GM23338 (cell line): ENCODE measurements around the gene FAM81A. TPM values are rescaled to one million over a fixed set of nuclear protein-coding genes. Genes with fewer than 3 reads are reported as not detected.

Experiments
- ATAC-seq: fragments of 200-7000 bp; cut with Tn5 transposase; 3 replicates; pipeline ENCODE4 v1.9.1; 2020
- DNase-seq: peaks from one replicate; pipeline ENCODE4 v3.0.0-alpha.2; 2015; ENCODE audit warnings: low spot score
- H2AFZ ChIP-seq: fragments of 200-600 bp; sonication (generic); 2 replicates; pipeline ENCODE4 v1.8.0; 2016; ENCODE audit warnings: antibody characterized with exemption, mild to moderate bottlenecking, moderate library complexity
- H3F3A ChIP-seq: fragments of 200-600 bp; sonication (generic); replicated peaks from 2 replicates; pipeline ENCODE4 v1.8.0; 2017; ENCODE audit warnings: antibody characterized with exemption, mixed run types, low read depth
- H3K27ac ChIP-seq: fragments of 200-600 bp; sonication (generic); 2 replicates; pipeline ENCODE4 v1.6.1; 2016; ENCODE audit warnings: low read depth
- H3K27me3 ChIP-seq: fragments of 200-600 bp; sonication (generic); 2 replicates; pipeline ENCODE4 v1.8.0; 2016; ENCODE audit warnings: mild to moderate bottlenecking, mixed run types, moderate library complexity; ENCODE audit not compliant: insufficient read depth
- H3K36me3 ChIP-seq: fragments of 200-600 bp; sonication (generic); 2 replicates; pipeline ENCODE4 v1.8.0; 2016; ENCODE audit warnings: mild to moderate bottlenecking; ENCODE audit not compliant: insufficient read depth
- H3K4me1 ChIP-seq: fragments of 200-600 bp; sonication (generic); 2 replicates; pipeline ENCODE4 v1.8.0; 2016; ENCODE audit warnings: mild to moderate bottlenecking, moderate library complexity; ENCODE audit not compliant: insufficient read depth
- H3K4me2 ChIP-seq: fragments of 200-600 bp; sonication (generic); 2 replicates; pipeline ENCODE4 v1.7.1; 2017; ENCODE audit warnings: mixed run types
- H3K4me3 ChIP-seq: fragments of 200-600 bp; sonication (generic); 2 replicates; pipeline ENCODE4 v1.6.1; 2016; ENCODE audit warnings: mixed run types
- H3K79me2 ChIP-seq: fragments of 200-600 bp; sonication (generic); replicated peaks from 2 replicates; pipeline ENCODE4 v1.8.0; 2017; ENCODE audit warnings: mild to moderate bottlenecking; ENCODE audit not compliant: insufficient read depth
- H3K9me2 ChIP-seq: fragments of 200-600 bp; sonication (generic); 2 replicates; pipeline ENCODE4 v1.8.0; 2017; ENCODE audit not compliant: insufficient read depth
- H4K20me1 ChIP-seq: fragments of 200-600 bp; sonication (generic); replicated peaks from 2 replicates; pipeline ENCODE4 v1.8.0; 2017; ENCODE audit warnings: mild to moderate bottlenecking; ENCODE audit not compliant: insufficient read depth
- H3K27ac Mint-ChIP-seq: 2 replicates; pipeline ENCODE4 v1.8.0; 2020; ENCODE audit warnings: inconsistent platforms, mild to moderate bottlenecking, moderate library complexity, mixed read lengths
- H3K27me3 Mint-ChIP-seq: 3 replicates; pipeline ENCODE4 v1.8.0; 2022; ENCODE audit warnings: low read depth, mild to moderate bottlenecking, moderate library complexity, mixed read lengths, inconsistent platforms; ENCODE audit not compliant: insufficient read depth, poor library complexity
- H3K36me3 Mint-ChIP-seq: 3 replicates; pipeline ENCODE4 v1.8.0; 2021; ENCODE audit warnings: low read depth, mild to moderate bottlenecking, inconsistent platforms, moderate library complexity, mixed read lengths
- H3K4me1 Mint-ChIP-seq: 3 replicates; pipeline ENCODE4 v1.8.0; 2020; ENCODE audit warnings: mild to moderate bottlenecking, inconsistent platforms, mixed read lengths
- H3K4me3 Mint-ChIP-seq: 3 replicates; pipeline ENCODE4 v1.8.0; 2021; ENCODE audit warnings: moderate library complexity, mild to moderate bottlenecking, inconsistent platforms, mixed read lengths
- H3K9me3 Mint-ChIP-seq: 3 replicates; pipeline ENCODE4 v1.8.0; 2020; ENCODE audit warnings: moderate library complexity, mild to moderate bottlenecking, inconsistent platforms, mixed read lengths
- CTCF ChIP-seq, 2 experiments: fragments of 200-600 bp in 1 of 2; sonication (generic) in 1 of 2; conservative IDR thresholded peaks; 2 replicates each; pipeline versions ENCODE4 v1.5.1 to v1.6.1; 2016 to 2017; ENCODE audit warnings: antibody characterized with exemption in 2 of 2, low read depth in 2 of 2, mild to moderate bottlenecking in 2 of 2, moderate library complexity in 1 of 2
- EZH2 ChIP-seq: fragments of 200-600 bp; sonication (generic); IDR thresholded peaks from one replicate; pipeline ENCODE4 v1.8.0; 2017; ENCODE audit warnings: antibody characterized with exemption, mild to moderate bottlenecking, low read depth; ENCODE audit not compliant: unreplicated experiment
- JUNB ChIP-seq: IDR thresholded peaks from one replicate; pipeline ENCODE4 v1.6.1; 2016; ENCODE audit warnings: antibody characterized with exemption; ENCODE audit not compliant: unreplicated experiment
- REST ChIP-seq: IDR thresholded peaks from one replicate; pipeline ENCODE4 v1.6.1; 2018; ENCODE audit warnings: antibody characterized with exemption; ENCODE audit not compliant: unreplicated experiment
- STAT1 ChIP-seq: IDR thresholded peaks from one replicate; pipeline ENCODE4 v1.6.1; 2016; ENCODE audit warnings: antibody characterized with exemption; ENCODE audit not compliant: unreplicated experiment
- ZNF114 ChIP-seq: fragments of 250-450 bp; sonication (Bioruptor Pico); IDR thresholded peaks from 2 replicates; pipeline ENCODE4 v1.5.0; 2020; ENCODE audit warnings: mild to moderate bottlenecking, moderate library complexity
- polyA plus RNA-seq: library from polyadenylated mRNA; unstranded; fragments of >200 nt; fragmentation: Nextera tagmentation; extraction: Ambion mirVana; gene quantifications from 2 replicates; pipeline ENCODE4 v1.2.1, GENCODE V29; 2016
- total RNA-seq: library from RNA; depleted of rRNA; stranded (reverse); fragments of >200 nt; shearing (Covaris generic); gene quantifications from 2 replicates; pipeline ENCODE4 v1.2.3, GENCODE V29; 2014
- TF ChIP-seq, protein P1 (sequence below): fragments of 250-450 bp; sonication (Bioruptor Pico); IDR thresholded peaks from 2 replicates; pipeline ENCODE4 v1.5.0; 2020; ENCODE audit warnings: mild to moderate bottlenecking, moderate library complexity

The FAM81A gene
- total and polyA plus RNA-seq, 2 experiments from 2014 or later = 0.73 to 4.1 TPM

- no peaks in the 10 kb centered on the region for H3K36me3 Mint-ChIP-seq
- Histone ChIP-seq H3K27ac (no peak overlapping the region), H3K9me2 (peaks cover 6% of the 10 kb centered on the region; the same call in 1 of the 2 replicates), H3K4me2 (peak overlapping the region; percentile 99), H4K20me1 (no peaks in the 10 kb centered on the region), H3F3A (peaks cover 12% of the 10 kb centered on the region; the same call in 1 of the 2 replicates), H3K36me3 (no peaks in the 10 kb centered on the region), H3K4me3 (peak overlapping the region; percentile 86), H3K4me1 (peaks cover 8% of the 10 kb centered on the region), H3K27me3 (peaks cover 72% of the 10 kb centered on the region), H3K79me2 (no peaks in the 10 kb centered on the region), H2AFZ (peak overlapping the region; percentile 99)
- H3K9me3 Mint-ChIP-seq = no peaks in the 10 kb centered on the region
- peak overlapping the region; percentile 86 for H3K4me3 Mint-ChIP-seq
- no peak overlapping the region for H3K27ac Mint-ChIP-seq
- DNase-seq (peak; percentile 24), ATAC-seq (peak; percentile 43)
- peaks cover 53% of the 10 kb centered on the region for H3K27me3 Mint-ChIP-seq
- H3K4me1 Mint-ChIP-seq = peaks cover 6% of the 10 kb centered on the region
- TF ChIP-seq STAT1 = no peak
- TF ChIP-seq EZH2 = peak; percentile 45
Measured at GRCh38 chr15:59437142-59437816, 707 bp upstream of the FAM81A start.

DNA sequence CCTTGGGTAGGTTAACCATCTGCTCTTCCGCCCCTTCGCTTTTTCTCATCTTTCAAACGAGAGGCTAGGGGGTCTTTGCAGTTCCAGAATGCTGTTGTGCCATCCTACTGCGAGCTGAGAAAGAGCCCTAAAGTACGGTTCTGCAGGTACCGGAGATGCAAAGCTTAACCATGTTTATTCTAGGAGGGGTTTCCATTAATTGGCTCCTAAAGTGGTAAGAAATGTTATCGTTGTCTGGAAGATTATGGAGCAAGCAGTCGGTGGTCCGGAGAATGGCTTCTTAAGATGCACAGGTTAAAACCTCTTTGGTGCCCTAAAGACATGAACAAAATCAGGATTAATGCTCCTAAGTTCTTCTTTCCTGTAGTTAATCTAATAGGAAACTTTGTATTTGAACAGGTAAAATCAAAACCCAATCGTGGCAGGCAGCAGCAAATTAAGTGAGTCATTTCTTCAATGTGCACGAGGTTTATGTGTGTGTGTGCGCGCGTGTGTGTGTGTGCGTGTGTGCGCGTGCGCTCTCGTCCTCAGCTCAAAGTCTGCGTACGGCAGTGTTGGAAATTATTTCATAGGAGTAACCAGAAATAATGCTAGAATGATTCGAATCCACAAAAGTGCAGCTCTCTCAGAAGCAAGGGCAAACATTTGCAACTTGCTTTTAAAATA lies 772 bp downstream of the FAM81A start:
- Histone ChIP-seq H3F3A (peaks cover 12% of the 10 kb centered on the region; the same call in 1 of the 2 replicates), H4K20me1 (no peaks in the 10 kb centered on the region; the same call in 1 of the 2 replicates), H3K36me3 (no peaks in the 10 kb centered on the region), H3K27ac (no peak overlapping the region), H3K4me3 (peak overlapping the region; percentile 76), H3K9me2 (peaks cover 6% of the 10 kb centered on the region; the same call in 1 of the 2 replicates), H3K79me2 (no peaks in the 10 kb centered on the region), H3K4me2 (peak overlapping the region; percentile 95), H2AFZ (peak overlapping the region; percentile 96), H3K4me1 (peaks cover 8% of the 10 kb centered on the region), H3K27me3 (peaks cover 69% of the 10 kb centered on the region)
- Mint-ChIP-seq H3K27ac (no peak overlapping the region), H3K36me3 (no peaks in the 10 kb centered on the region), H3K4me1 (peaks cover 8% of the 10 kb centered on the region), H3K27me3 (peaks cover 55% of the 10 kb centered on the region), H3K4me3 (peak overlapping the region; percentile 77), H3K9me3 (no peaks in the 10 kb centered on the region; the same call in 2 of the 3 replicates)
- ATAC-seq = no peak
- DNase-seq = no peak
- TF ChIP-seq JUNB = no peak
- TF ChIP-seq STAT1 = no peak
- no peak for TF ChIP-seq EZH2
- no peak for TF ChIP-seq CTCF (conservative IDR thresholded peaks at IDR 0.05; ENCODE audit: low read depth in 2 of 2)
- TF ChIP-seq REST = no peak
- TF ChIP-seq, protein P1, sequence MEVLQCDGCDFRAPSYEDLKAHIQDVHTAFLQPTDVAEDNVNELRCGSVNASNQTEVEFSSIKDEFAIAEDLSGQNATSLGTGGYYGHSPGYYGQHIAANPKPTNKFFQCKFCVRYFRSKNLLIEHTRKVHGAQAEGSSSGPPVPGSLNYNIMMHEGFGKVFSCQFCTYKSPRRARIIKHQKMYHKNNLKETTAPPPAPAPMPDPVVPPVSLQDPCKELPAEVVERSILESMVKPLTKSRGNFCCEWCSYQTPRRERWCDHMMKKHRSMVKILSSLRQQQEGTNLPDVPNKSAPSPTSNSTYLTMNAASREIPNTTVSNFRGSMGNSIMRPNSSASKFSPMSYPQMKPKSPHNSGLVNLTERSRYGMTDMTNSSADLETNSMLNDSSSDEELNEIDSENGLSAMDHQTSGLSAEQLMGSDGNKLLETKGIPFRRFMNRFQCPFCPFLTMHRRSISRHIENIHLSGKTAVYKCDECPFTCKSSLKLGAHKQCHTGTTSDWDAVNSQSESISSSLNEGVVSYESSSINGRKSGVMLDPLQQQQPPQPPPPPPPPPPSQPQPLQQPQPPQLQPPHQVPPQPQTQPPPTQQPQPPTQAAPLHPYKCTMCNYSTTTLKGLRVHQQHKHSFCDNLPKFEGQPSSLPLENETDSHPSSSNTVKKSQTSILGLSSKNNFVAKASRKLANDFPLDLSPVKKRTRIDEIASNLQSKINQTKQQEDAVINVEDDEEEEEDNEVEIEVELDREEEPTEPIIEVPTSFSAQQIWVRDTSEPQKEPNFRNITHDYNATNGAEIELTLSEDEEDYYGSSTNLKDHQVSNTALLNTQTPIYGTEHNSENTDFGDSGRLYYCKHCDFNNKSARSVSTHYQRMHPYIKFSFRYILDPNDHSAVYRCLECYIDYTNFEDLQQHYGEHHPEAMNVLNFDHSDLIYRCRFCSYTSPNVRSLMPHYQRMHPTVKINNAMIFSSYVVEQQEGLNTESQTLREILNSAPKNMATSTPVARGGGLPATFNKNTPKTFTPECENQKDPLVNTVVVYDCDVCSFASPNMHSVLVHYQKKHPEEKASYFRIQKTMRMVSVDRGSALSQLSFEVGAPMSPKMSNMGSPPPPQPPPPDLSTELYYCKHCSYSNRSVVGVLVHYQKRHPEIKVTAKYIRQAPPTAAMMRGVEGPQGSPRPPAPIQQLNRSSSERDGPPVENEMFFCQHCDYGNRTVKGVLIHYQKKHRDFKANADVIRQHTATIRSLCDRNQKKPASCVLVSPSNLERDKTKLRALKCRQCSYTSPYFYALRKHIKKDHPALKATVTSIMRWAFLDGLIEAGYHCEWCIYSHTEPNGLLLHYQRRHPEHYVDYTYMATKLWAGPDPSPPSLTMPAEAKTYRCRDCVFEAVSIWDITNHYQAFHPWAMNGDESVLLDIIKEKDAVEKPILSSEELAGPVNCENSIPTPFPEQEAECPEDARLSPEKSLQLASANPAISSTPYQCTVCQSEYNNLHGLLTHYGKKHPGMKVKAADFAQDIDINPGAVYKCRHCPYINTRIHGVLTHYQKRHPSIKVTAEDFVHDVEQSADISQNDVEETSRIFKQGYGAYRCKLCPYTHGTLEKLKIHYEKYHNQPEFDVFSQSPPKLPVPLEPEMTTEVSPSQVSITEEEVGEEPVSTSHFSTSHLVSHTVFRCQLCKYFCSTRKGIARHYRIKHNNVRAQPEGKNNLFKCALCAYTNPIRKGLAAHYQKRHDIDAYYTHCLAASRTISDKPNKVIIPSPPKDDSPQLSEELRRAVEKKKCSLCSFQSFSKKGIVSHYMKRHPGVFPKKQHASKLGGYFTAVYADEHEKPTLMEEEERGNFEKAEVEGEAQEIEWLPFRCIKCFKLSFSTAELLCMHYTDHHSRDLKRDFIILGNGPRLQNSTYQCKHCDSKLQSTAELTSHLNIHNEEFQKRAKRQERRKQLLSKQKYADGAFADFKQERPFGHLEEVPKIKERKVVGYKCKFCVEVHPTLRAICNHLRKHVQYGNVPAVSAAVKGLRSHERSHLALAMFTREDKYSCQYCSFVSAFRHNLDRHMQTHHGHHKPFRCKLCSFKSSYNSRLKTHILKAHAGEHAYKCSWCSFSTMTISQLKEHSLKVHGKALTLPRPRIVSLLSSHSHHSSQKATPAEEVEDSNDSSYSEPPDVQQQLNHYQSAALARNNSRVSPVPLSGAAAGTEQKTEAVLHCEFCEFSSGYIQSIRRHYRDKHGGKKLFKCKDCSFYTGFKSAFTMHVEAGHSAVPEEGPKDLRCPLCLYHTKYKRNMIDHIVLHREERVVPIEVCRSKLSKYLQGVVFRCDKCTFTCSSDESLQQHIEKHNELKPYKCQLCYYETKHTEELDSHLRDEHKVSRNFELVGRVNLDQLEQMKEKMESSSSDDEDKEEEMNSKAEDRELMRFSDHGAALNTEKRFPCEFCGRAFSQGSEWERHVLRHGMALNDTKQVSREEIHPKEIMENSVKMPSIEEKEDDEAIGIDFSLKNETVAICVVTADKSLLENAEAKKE (CRISPR knock-in tag) = no peak
- no peak for TF ChIP-seq ZNF114 (CRISPR knock-in tag)
